C1 segment of cervical spinal cord (tissue), 14 donors: ENCODE data around the gene PNPLA8.

Source experiments
- DNase-seq, 14 donors: peaks; one replicate each; lab custom pipeline; 2025; lab: John Stamatoyannopoulos, UW

The PNPLA8 gene

GRCh38 chr7:108442039-108442568, 83.8 kb downstream of the PNPLA8 start:
- DNase-seq, result no peak

- no peak for DNase-seq
These were observed 84.5 kb downstream of the PNPLA8 start for GRCh38 chr7:108441392-108441955.

- no peak for DNase-seq
These were observed 85.3 kb downstream of the PNPLA8 start for GRCh38 chr7:108440613-108441012.

- DNase-seq, result no peak
These were observed 89.0 kb downstream of the PNPLA8 start for GRCh38 chr7:108436906-108437305.

GRCh38 chr7:108434010-108434409, 91.9 kb downstream of the PNPLA8 start:
- DNase-seq, result no peak

- DNase-seq, result no peak
These were observed 94.8 kb downstream of the PNPLA8 start for GRCh38 chr7:108431099-108431498.

- no peak for DNase-seq
These were observed 95.3 kb downstream of the PNPLA8 start for GRCh38 chr7:108430664-108431063.

GRCh38 chr7:108427766-108428165, 98.2 kb downstream of the PNPLA8 start:
- DNase-seq, result no peak

- no peak for DNase-seq
These were observed 100.1 kb downstream of the PNPLA8 start for GRCh38 chr7:108425714-108426275.

GRCh38 chr7:108424013-108424412, 101.9 kb downstream of the PNPLA8 start:
- no peak for DNase-seq

GRCh38 chr7:108423089-108423989, 102.6 kb downstream of the PNPLA8 start:
- DNase-seq, result no peak

- no peak for DNase-seq
These were observed 104.1 kb downstream of the PNPLA8 start for GRCh38 chr7:108421720-108422331.
